GM03348 (cell line): Measurements from ENCODE around the gene LPP.

Experiments
- DNase-seq: peaks from one replicate; pipeline ENCODE4 v3.0.0; 2012; ENCODE audit warnings: low spot score

Gene LPP

GRCh38 chr3:188840290-188840689 lies 686.3 kb downstream of the LPP start:
- DNase-seq: no peak

GRCh38 chr3:188841906-188842305 lies 687.9 kb downstream of the LPP start:
- DNase-seq: no peak

GRCh38 chr3:188842639-188843038 lies 688.7 kb downstream of the LPP start:
- DNase-seq: peak; percentile 52

DNA sequence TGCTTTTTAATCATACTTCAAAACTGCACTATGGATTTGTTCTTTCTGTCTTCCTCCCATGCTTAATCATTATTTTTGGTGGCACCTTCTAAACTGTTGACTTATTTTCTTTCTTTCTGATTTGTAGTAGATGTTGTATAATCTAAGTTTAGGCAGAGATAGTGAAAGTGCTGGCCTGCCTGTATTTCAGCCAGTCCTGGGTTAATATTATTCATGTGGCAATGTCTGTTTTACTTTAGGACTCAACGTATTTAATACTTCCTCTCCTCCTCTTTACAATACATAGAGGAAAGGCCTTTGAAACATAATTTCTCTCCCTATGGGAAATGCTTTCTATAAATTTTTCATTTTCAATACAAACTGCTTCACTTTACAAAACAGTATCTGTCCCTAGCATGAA lies 690.1 kb downstream of the LPP start:
- DNase-seq: no peak

- no peak for DNase-seq
Measured at GRCh38 chr3:188845514-188845913, 691.6 kb downstream of the LPP start.

- DNase-seq: no peak
Measured at GRCh38 chr3:188848947-188849346, 695.0 kb downstream of the LPP start.

GRCh38 chr3:188853856-188854771 lies 700.2 kb downstream of the LPP start:
- DNase-seq: peak; percentile 57

DNA sequence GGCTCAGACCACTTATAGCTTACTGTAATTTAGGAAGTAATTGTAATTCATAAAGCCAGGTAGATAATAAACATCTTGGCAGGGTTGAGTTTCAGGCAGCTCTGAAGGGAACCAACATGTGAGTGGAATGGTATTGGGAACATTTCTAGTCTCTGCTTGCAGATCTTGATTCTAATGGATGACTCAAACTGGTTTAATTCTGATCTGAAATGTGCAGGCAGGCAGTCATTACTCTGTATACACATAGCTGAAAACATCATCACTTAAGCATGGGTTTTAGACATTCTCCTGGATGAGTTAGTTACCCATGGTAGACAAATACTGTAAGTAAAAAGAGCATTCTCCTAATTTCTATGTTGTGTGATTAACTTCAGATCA lies 700.8 kb downstream of the LPP start:
- peak; percentile 14 for DNase-seq

GRCh38 chr3:188855675-188856074 lies 701.7 kb downstream of the LPP start:
- DNase-seq: no peak

DNA sequence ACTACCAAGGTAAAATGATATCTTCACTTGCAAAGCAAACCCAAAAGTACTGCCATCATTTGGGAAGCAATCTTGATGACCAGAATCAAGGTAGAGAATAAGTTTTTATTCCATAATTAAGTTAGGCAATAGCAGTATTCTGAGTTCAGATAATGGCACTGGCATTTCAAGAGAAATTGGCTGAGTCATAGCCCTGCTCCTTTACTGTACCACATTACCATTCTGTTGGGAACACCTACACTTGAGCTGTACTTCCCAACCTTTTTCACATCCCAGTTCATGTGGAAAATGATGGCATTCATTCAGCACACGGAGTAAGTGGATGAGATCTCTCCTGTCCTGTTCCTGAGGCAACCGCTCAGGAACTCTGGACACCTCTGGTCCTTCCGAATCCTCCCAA lies 706.2 kb downstream of the LPP start:
- DNase-seq: no peak

DNA sequence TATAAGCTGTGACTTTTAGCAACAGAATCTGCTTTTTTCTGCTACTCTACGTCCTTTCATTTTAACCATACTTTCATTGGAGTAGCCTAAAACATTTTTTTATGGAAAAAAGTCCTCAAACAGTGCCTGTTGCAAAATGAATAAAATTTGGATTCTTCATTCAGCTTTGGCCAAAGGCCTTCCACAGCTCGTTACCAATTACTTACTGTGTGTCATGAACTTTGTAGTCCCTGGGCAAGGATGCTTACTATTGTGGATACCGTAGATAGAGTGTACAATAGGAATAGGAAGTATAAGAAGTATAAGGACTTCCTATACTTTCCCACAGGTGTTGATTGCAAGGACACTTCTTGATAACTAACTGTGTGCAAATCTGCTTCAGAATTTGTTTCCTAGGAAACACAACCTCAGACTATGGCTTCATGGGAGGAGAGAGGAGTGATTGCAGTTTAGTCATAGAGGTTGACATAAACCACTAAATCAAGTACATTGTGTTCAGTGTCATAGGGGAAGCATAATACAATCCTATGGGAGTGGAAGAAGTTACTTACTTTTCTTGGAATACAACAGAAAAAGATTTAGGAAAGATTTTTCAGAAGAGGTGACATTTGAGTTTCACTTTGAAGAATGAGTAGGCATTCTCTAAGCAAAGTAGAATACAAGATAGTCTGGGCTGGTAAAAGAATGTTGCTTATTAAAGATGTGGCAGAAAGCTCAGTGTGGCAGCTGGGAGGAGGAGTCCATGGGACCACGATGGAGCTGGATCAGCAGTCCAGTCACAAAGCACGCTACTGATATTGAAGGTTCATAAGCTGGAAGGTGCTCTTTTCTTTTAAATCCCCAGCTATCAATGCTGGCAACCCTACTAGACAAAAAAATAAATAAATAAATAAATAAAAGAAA lies 708.1 kb downstream of the LPP start:
- DNase-seq: no peak

DNA sequence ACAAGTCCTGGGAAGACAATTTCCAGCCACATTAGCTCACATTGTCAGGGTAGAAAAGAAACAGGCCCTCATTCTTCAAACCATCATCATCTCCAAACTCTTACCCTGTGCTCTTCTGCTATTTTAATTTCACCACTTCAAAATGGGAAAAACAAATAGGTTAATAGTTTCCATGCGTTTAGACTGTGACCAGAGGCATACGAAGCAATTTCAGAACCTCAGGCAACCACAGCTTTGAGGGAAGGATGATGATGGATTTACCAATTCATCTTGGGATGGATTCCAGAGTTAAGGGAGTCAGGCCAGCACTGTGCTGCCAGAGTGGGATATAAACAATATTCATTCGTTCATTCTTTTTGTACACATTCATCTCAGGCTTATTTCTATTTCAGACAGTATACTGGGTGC lies 710.0 kb downstream of the LPP start:
- DNase-seq: peak; percentile 68

- DNase-seq: no peak
Measured at GRCh38 chr3:188867691-188868265, 713.8 kb downstream of the LPP start.

DNA sequence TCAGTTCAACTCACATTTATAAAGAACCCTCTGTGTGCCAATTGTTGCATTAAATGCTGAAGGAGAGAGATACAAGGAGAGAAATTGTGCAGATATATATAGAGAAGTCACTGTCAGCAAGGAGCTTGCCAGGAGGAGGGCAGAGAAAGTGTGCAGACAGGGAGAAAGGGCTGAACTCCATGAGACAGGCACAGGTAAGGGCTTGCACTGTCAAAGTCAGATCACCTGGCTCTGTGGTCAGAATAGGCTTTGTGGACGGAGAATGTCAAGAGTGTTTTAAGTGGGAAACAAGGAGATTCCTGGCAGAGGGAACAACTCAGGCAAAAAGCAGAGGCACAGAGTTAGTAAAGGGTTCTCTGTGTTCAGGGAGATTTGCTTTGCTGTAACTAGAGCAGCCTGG lies 714.8 kb downstream of the LPP start:
- no peak for DNase-seq

GRCh38 chr3:188869628-188870027 lies 715.7 kb downstream of the LPP start:
- no peak for DNase-seq

DNA sequence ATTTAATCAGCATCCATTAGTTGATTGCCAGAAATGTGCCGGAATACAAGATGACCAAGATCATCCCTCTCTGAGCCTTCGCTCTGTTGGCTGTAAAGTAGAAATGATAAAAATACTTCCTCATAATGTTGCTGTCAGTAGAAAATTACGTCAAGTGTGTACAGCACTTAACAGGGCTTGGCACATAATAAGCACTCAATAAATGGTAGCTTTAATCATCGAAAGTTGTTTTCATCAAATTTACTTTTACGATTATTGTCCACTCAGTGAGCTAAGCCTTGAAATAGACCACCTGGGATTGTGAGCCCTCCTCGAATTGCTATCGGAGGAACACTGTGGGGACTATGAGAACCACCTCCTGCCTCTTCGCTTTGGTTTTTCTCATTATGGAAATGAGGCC lies 716.5 kb downstream of the LPP start:
- DNase-seq: no peak

DNA sequence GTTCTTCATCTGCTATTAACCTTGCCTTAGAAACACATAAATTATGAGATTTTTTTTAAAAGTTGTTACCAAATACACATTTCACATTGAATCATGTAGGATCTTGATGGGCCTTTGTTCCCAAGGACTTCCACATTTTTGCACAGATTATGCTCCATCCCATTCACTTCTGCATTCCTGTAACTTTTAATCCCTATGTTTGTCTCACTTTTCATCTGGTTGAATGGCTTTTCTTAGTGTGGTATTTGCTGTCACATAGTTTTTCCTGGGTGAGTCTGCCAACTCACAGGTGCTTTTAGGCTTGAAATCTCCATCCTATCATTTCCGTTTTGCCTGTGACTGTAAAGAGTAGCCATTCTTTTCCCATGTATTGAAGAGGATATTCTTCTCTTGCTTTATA lies 720.6 kb downstream of the LPP start:
- no peak for DNase-seq

DNA sequence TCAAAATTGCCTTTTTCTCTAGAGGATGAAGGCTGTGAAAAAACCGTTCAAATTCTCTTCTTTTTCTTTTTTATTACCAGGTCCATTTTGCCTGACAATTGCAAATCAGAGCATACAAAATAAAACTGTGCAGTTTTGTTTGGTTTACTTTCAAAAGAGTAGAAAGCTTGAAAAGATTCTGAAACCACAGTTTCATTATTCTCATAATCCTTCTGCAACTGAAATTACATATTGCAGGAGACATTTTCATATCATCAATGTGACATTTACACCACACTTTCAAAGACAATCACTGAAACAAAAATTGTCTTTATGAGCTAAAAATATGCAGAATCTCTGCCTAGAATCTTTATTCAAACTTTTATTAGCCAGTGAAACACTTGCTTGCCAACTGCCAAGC lies 721.5 kb downstream of the LPP start:
- no peak for DNase-seq

DNA sequence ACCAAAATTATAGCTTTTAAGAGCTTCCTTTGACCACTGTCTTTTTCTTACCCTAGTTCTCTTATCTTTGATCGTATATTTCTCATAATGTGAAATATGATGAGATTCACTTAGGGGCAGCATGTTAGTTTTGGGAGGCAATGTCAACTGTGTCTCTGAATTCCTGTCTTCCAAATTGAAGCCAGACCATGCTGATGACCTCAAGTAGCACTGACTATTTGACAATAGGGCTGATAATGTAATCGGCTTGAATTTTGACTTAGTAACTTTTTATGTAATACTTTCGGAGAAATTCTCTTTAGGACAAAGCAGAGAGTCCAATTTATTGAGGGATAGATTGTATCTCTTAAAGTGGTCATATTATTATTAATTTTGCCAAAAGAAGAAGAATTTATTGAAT lies 722.4 kb downstream of the LPP start:
- DNase-seq: no peak

GRCh38 chr3:188877381-188877780 lies 723.4 kb downstream of the LPP start:
- DNase-seq: no peak

GRCh38 chr3:188878076-188878475 lies 724.1 kb downstream of the LPP start:
- no peak for DNase-seq

DNA sequence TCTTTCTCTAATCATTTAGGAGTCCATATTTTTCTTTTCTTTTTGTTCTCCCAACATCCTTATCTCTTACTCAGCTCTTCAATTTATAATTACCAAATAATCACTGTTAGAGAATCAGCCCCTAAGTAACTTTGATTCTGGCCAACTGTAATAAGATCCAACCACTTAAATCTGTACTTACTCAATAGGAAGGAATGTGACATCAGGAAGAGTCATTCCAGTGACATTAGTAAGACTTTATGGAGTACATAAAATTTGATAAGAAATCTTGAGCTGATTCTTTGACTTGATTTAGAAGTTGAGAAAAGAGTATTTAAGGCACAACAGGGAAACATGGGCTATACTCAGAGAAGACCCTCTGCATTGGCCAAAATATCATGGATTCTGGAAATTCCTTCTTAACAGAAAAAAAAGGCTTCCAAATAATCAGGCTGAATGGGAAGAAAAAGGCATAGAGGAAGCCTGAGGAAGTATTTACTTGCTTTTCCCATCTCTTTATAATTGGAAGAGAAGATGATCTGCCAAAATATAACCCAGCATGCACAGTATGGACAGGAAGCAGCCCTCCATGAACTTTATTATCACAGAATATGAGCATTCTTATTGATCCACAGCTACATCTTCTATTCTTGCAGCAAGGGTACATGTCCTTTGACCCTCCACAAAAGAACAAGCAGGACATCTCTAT lies 728.1 kb downstream of the LPP start:
- peak; percentile 75 for DNase-seq
